Endometrial microvascular endothelial cells (primary cell): ENCODE data around the gene C4B. TPM values are rescaled to one million over a fixed set of nuclear protein-coding genes. Genes with fewer than 3 reads are reported as not detected.
"Not testable (repeated sequence)": the region's sequence is repeated elsewhere in the genome, so short reads cannot be mapped to it uniquely, and the experiment has no call there.

Experiments
- in situ Hi-C: cut with HindIII; loops from 2 replicates; pipeline ENCODE4 v1.10.0; 2017; ENCODE audit warnings: low sequenced_read_pairs, low pct_unique_long_range_greater_than_20kb; ENCODE audit errors: inconsistent ontology term
- total RNA-seq: library from RNA; depleted of rRNA; stranded (reverse); fragments of >200 nt; gene quantifications from one replicate; pipeline ENCODE4 v1.2.3, GENCODE V29; 2015; ENCODE audit errors: inconsistent ontology term

The C4B gene
- total RNA-seq, 1 donor from 2014 or later = 1.1 TPM

GRCh38 chr6:31979238-31979898, 35.2 kb upstream of the C4B start:
- in situ Hi-C loops = no loop called here

- in situ Hi-C loops = not testable (repeated sequence)
Measured at GRCh38 chr6:31980195-31980876, 34.3 kb upstream of the C4B start.

GRCh38 chr6:31980998-31981397, 33.6 kb upstream of the C4B start:
- in situ Hi-C loops = not testable (repeated sequence)

GRCh38 chr6:31981744-31982143, 32.9 kb upstream of the C4B start, which contains the start of gene C4A:
C4A (plus strand) TSS chr6:31982057; CDS start chr6:31982108, 51 bp downstream.
- in situ Hi-C loops = not testable (repeated sequence)

GRCh38 chr6:31989363-31989762, 25.2 kb upstream of the C4B start:
- in situ Hi-C loops = not testable (repeated sequence)

GRCh38 chr6:31994421-31994820, 20.2 kb upstream of the C4B start:
- in situ Hi-C loops = not testable (repeated sequence)

DNA sequence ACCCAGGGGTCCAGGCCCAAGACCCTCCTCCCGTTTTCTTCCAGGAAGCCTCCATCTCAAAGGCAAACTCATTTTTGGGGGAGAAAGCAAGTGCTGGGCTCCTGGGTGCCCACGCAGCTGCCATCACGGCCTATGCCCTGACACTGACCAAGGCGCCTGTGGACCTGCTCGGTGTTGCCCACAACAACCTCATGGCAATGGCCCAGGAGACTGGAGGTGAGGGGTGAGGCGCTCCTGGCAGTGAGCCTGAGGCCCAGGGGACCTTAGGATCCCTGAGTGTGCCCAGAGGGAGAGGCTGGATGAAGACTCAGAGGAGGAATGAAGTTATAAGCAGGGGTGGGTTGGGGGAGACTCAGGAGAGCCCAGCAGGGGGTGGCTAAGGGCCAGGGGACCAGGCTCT, 18.2 kb upstream of the C4B start:
- in situ Hi-C loops = not testable (repeated sequence)

DNA sequence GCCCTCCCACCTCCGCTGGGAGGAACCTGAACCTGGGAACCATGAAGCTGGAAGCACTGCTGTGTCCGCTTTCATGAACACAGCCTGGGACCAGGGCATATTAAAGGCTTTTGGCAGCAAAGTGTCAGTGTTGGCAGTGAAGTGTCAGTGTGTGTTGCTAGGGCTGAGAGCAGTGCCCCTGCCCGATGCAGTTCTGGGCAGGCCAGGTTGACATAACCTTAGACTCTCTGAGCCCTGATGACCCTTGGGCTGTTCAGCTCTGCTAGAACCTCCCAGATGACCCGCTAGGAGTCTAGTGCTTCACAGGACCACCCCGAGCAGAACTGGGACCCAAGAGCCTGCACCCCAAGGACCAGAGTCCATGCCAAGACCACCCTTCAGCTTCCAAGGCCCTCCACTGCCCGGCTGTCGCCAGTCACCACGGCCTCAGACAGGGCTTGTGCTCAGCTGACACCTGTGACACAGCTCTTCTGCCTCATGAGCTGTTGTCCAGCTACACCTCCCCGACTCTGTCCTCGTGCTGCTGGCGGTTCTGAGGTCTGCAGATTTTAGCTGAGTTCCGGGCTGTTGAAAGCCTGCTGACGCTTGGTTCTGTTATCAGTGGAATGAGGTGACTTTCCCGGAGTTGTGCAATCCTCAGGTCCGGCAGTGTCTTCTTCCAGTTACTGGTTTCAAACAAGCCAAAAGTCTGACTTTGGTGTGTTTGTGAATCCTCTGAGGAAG, 11.9 kb upstream of the C4B start:
- in situ Hi-C loops = not testable (repeated sequence)

DNA sequence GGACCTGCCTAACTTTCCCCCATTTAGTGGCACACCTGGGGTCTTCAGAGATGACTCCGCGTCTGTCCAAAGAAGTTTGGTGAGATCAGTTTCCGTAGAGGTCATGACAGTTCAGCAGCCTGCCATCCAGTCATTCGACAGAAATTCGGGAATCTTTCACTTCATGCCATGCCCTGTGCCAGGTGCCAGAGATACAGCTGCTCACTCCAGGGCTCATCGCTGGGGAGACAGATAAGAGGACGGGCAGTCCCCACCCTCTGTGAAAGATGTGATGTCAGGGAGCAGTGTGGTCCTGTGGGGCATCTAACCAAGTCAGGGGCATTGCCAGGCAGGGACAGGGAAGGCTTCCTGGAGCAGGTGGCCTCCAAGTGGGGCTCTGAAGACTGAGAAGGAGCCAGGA, 11.3 kb upstream of the C4B start:
- in situ Hi-C loops = not testable (repeated sequence)

DNA sequence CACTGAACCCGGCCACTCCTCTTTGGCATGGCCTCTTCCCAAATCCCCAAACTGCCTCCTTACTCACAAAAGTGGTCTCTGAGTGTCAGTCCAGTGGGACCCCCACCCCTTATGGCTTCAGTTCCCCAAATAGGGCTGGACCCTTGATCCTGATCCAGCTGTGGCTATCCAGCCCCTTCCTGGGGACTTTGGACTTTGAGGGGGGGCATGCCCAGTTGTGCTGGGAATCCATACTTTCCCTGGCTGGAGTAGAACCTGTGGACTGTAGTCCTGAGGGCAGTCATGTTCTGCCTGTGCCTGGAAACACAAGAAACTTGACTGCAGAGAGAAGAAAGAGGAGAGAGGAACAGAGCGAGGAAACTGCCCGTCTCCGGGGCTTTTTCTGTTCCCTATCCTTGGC, 10.2 kb upstream of the C4B start:
- in situ Hi-C loops = not testable (repeated sequence)

GRCh38 chr6:32004864-32005537, 9.6 kb upstream of the C4B start:
- in situ Hi-C loops = not testable (repeated sequence)

DNA sequence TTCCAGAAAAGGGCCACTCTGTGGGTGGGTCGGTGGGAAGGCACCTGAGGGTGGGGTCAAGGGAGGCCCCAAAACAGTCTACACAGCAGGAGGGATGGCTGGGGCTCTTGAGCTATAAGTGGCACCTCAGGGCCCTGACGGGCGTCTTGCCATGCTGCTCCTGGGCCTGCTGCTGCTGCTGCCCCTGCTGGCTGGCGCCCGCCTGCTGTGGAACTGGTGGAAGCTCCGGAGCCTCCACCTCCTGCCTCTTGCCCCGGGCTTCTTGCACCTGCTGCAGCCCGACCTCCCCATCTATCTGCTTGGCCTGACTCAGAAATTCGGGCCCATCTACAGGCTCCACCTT, 9.1 kb upstream of the C4B start:
- in situ Hi-C loops = not testable (repeated sequence)

DNA sequence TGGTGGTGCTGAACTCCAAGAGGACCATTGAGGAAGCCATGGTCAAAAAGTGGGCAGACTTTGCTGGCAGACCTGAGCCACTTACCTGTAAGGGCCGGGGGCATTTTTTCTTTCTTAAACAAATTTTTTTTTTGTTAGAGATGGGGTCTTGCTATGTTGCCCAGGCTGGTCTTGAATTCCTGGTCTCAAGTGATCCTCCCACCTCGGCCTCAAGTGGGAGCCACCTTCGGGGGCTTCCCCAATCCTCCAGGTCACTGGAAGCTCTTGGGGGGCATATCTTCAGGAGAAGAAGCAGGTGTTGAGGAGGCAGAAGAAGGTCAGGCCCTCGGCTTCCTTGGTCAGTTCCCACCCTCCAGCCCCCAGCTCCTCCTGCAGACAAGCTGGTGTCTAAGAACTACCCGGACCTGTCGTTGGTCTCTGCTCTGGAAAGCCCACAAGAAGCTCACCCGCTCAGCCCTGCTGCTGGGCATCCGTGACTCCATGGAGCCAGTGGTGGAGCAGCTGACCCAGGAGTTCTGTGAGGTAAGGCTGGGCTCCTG, 8.5 kb upstream of the C4B start:
- in situ Hi-C loops = not testable (repeated sequence)

GRCh38 chr6:32007086-32007485, 7.5 kb upstream of the C4B start:
- in situ Hi-C loops = not testable (repeated sequence)

- in situ Hi-C loops = not testable (repeated sequence)
Measured at GRCh38 chr6:32008037-32008436, 6.6 kb upstream of the C4B start.

DNA sequence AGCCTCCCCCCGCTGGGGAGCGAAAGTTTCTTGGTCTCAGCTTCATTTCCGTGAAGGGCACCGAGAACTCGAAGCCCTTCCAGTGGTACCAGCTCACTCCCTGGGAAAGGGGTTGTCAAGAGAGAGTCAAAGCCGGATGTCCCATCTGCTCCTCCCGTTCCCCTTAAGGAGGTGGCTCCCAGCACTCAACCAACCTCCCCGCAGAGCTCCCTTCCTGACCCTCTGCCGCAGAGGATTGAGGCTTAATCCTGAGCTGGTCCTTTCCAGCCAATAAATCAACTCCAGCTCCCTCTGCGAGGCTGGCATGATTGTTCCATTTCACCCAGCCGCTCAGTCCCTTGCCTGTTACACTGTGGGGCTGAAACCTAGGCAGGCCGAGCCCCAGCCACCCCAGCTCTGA, 6.0 kb upstream of the C4B start:
- in situ Hi-C loops = not testable (repeated sequence)

- in situ Hi-C loops = not testable (repeated sequence)
Measured at GRCh38 chr6:32009537-32009936, 5.1 kb upstream of the C4B start.

DNA sequence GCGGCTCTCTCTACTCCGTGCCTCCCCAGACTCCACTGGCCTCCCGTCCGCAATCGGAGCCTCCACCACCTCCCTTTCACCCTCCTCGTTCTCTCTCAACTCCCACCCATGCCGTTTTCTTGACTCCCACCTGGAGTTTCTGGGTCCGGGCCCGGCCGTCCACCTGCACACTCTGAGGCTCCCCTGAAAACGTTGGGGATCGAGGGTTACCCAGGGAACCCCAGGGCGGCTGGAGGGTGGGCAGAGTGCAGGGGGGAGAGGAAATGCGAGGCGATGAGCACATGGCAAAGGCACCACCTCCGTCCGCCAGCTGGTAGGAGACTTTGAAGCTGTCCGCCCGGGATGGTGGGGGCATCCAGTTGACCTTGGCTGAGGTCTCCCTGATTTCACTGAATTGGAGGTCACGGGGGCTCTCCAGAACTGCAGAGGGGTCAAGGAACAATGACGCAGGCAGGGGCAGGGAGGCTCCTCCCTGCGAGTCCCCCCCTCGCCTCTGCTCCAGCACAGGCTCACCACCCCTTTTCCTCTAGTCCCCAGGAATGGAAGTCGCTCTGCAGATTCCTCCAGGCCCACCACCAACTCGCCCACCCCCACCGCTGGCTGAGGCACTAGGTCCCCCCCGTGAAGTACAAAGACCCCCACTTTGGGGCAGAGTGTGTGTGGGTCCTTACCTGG, 3.6 kb upstream of the C4B start:
- in situ Hi-C loops = not testable (repeated sequence)
